UCSD-AML1 (cell line): ENCODE results near the gene ZNF787.

ENCODE experiments used
- DNase-seq: peaks from one replicate; lab custom pipeline; 2025; ENCODE audit not compliant: unreplicated experiment; lab: John Stamatoyannopoulos, UW

ZNF787 gene

DNA sequence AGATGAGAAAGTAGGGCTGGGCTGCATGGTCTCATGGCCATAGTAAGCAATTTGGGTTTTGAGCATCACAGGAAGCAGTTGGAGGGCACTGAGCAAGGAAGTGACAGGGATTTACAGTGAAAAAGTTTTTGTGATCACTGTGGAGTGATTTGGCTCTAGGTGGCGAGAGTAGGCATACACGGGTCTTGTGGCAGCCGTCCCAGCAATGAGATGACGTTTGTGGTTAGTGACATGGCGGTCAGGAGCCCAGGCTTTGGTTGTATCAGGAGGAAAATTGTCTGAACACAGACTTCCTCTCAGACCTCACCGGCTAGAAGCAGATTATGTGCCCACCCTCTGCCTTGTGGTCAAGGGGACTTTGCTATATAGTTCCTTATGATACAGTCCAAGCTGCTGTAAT is 23.3 kb upstream of the ZNF787 start:
- peak; percentile 52 for DNase-seq

DNA sequence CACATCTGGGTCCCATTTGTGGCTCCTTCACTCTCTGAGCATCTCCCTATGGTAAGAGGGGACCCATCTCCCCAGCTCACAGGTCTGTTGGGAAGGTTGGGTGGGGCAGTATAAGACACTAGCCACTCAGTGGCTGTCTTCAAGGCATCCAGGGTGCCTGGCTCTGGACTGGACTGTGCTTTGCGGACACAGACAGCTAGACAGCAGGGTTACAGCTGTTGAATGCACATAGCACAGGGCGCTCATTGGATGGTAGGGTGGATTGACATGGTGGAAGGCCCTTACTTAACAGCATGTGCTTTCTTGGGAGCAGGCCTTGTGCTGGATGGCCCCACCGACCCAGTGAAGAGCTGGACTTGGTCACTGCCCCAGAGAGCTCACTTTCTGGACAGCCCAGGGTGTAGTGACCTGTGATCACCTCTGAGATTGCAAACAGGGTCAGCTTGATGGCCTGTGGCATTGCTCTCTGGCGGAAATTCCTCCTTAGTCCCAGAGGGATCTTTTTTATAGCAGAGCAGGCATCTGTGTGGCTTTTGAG is 21.9 kb upstream of the ZNF787 start:
- DNase-seq, result no peak

DNA sequence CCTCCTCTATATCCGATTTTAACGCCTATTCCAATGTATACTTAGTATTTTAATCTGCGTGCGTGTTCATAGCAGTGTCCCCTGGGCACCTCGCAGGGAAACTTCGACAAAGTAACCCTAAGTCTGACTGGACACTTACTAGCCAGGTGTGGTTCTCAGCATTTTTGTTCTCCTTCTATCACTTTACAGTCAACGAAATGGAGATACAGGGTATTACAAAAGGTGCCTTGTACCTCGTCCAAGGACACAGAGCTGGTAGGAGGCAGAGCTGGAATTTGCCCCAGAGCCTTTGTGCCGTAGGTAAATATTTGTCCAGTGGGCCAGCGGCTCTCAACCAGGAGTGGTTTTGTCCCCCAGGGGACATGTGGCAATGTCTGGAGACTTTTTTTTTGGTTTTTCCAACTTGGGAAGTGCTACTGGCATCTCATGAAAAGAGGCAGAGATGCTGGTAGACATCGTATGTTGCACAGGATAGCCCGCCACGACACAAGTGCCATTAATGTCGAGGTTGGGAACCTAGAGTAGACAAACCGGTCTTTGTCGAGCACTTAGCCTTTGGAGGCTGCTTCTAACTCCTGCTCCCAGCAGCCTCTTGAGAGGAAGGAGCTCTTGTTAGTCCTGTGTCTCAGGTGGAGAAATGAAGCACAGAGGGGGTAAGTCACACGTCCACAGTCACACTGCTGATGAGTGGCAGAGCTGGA is 21.1 kb upstream of the ZNF787 start:
- no peak for DNase-seq

DNA sequence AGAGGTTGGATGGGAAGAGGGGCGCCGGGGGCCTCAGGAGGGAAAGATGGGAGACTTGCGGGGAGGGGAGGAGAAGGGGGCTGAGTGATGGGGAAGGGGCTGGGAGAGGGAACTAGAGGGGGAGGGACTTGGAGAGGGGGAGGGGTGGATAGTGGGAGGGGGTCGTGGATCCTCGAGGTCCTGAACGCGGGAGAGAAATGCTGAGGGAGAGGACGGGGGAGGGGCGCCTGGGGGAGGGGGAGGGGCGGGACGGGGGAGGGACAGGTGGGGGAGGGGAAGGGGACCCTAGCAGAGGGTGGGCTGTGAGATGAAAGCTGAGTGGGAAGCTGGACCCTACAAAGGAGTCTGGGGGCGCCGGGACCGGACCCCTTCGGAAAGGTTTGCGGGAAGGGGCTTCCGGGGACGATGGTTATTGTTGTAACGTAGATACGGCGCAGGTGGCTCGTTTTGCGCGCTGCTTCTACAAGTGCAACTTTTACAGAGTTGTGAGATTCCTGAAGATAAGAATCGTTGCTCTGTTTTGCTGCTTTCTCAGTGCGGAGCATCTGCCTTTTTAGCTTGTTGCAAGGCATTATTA is 20.4 kb upstream of the ZNF787 start:
- DNase-seq, result no peak

DNA sequence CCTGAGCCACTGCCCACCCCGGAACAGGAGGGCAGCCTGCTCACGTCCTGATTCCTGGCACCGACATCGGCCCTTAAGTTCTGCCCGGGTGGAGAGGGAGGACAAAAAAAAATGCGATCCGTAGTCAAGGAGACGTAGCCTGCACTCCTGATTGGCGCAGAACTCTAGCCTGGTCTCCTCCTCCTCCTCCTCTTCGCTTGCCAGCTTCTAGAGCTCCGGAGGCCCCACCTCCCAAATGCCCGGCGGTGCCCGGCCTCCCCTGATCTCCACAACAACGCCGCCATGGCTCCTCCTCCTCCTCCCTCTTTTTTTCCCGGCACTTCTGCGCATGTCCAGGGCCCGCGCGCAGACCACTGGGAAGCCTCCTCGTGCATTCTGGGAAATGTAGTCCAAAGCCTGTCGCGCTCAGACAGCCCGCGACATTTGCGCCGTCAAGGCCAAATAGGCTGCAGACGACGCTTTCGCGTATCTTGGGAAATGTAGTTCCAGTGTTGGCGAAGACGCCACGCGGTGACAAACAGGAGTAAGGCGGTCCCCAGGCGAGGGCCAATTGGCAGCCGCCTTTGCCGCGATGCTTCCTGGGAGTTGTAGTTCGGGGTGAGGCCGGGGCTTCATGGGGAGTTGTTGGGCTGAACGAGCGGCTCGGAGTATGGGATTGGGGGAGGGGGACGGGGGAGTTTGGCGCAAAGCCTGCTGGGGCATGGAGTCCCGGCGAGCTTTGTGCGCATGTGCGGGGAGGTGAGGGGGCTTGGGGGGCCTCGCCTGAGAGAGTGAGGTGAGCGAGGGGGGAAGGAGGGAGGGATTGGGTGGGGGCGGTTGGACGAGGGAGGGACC is 19.7 kb upstream of the ZNF787 start, which contains the start of gene ZNF444:
Gene ZNF444, plus strand, starts transcription at position 705 of the 834 bp plus-strand sequence. CDS start 5,625 bp downstream, outside the sequence.
- peak; percentile 100 for DNase-seq

DNA sequence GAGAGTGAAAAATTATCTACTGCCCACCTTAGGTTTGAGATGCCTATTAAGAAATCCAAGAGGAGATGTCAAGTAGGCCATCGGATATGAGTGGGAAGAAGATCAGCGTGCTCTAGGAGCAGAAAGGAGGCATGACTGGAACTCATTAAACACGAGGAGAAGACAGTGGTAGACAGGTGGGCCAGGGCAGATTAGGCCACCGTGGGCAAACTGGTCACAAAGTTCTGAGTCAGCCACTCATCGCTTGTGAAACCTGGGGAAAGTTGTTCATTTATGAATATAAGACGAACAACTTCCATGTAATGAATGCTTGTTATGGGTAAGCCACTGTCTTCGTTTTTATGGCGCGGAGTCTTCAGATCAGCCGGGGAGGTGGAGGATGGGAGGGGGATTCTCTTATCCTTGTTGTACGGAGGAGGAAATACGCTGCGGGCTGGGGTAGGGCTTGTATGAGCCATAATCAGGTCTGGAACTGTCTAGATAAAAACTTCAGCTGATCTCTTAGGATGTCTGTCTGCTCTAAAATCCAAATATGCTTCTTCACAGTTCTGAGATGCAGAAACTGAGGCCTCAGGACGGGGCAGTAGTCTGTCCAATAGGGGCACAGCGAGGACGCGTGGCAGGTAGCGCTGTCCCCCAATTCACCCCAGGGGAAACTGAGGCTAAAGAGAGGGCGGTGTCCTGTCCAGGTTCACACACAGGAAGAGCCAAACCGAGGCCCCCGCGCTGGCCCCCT is 18.9 kb upstream of the ZNF787 start:
- no peak for DNase-seq

DNA sequence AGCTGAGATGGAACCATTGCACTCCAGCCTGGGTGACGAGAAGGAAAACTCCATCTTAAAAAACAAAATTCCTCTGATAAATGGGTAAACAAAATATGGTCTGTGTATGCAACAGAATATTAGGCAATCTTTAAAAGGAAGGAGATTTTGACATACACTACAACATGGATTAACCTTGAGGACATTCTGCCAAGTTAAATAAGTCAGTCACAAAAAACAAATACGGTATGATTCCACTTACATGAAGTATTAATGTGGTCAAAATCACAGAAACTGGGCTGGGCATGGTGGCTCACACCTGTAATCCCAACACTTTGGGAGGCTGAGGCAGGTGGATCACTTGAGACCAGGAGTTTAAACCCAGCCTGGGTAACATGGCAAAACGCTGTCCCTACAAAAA is 17.0 kb upstream of the ZNF787 start:
- no peak for DNase-seq

DNA sequence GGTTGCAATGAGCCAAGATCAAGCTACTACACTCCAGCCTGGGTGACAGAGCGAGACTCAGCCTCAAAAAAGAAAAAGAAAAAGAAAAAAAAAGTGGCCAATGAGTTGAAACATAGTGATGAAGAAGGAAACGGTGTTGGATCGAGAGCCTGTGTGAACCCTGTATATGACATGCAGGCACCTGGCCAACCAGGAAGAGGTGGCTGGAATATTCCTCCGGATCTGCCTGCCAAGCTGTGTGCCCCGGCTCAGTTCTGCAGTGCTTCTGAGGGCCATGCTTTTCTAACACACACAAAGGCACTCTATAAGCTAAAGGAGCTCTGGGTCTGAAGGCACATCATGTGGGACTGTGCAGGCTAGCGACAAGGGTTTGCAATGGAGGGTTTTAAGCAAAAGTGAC is 16.3 kb upstream of the ZNF787 start:
- no peak for DNase-seq

DNA sequence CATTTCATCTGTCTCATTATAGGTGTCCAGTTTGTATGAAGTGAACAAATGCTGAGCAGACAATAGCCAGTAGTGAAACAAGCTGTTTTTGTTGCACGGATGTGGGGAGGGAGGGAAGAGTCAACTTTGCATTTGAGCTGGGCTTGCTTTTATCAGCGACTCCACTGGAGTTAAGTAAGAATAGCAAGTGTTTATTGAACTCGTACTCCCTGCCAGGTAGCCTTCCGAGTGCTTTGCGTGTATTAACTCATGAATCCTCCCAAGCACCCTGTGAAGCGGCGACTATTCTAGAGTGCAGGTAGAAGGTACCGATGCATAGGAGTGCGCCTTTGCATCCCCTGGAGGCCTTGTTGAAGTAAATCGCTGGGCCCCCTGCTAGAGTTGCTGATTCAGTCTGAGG is 15.3 kb upstream of the ZNF787 start:
- no peak for DNase-seq

DNA sequence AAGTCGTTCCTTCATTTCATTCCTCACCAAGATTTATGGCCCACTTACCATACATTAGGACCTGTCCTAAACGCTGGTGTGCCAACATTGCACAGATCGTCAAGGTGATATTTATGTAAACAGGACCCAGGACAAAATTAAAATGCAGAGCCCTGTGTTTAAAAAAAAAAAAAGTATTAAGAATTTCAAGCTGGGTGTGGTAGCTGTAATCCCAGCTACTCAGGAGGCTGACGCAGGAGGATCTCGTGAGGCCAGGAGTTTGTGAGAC is 13.5 kb upstream of the ZNF787 start:
- DNase-seq, result no peak

DNA sequence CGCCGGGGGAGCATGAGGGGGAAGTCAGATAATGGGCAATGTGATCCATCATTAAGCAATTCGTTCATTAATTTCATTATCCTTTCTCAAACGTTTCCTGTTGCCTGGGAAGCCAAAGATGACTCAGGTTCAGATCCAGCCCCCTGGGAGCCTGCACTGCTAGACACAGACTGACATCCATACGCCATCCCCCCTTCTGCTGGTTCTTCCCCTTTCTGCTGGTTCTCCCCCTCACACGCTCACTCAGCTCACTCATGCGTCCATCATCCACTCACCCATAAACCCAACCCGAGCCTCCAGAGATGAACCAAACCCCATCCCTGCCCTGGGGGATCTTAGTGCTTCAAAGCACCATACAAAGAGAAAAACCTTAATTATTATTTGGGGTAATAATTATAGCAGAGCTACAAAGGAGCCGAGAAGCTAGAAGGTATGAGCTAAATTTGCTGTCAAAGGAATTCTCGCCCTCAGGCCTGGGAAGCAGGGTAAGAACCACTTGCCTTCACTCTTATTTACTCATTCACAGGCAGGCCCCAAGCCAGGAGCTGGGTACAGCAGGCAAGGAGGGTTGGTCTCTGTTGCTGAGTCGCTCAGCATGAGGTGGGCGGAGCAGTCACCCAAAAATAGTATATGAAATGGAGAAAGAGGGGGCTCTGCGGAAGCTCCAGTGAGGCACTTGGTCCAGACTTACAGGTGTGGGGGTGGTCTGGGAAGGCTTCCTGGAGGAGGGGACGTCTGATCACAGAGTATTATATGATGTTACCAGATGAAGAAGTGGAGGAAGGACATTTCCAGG is 13.0 kb upstream of the ZNF787 start:
- DNase-seq, result peak; percentile 16

DNA sequence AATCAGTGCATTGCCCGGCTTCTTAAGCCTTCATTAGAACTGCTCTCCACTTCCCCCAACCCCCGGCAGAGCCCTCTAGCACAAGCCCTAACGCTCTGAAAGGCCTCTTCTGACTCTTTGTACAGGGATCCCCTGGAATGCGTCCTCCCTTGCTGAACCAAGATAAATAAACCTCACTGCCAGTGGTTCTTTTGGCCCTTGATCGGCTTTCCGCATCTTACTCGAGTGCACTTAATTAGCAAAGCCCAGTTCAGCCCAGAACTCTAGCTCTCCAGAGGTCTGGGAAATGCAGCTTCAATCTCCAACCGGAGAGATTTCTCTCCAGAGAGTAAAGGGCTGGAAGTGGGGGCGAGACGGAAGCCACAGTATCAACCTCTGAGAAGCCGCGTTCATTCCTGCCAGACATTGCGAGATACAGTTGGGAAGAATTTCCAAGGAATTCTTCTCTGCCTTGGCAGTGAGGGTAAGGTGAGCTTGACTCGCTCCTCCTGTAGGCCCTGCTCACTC is 11.3 kb upstream of the ZNF787 start:
- no peak for DNase-seq

DNA sequence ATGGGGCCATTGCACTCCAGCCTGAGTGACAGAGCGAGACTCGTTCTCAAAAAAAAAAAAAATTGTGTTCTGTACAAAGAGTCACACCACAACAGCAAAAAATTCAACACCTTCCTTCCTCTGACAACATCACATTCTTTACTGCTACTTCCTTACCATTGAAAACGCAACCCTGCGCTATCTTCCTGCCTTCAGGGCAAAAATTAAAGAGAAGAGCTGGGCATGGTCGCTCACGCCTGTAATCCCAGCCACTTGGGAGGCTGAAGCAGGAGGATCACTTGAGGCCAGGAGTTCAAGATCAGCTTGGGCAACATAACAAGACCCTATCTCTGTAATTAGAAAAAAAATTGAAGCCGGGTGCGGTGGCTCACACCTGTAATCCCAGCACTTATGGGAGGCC is 10.6 kb upstream of the ZNF787 start:
- DNase-seq, result no peak

DNA sequence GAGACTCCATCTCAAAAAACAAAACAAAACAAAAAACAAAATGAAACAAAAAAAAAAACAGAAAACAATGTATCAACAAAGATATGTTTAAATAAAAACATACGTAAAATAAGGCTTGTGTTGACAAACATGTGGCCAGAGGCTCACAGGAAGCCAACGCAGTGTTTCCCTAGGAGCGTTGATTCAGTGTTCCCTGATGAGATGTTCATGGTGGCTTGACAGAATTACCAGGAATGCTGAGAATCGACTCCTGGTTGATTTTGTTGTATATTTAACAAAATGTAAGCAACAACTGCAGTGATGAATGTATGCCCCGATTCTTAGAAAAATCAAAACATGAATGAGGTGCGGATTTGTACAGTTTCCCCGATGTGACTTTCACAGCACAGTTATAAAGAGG is 8.9 kb upstream of the ZNF787 start:
- DNase-seq, result no peak

DNA sequence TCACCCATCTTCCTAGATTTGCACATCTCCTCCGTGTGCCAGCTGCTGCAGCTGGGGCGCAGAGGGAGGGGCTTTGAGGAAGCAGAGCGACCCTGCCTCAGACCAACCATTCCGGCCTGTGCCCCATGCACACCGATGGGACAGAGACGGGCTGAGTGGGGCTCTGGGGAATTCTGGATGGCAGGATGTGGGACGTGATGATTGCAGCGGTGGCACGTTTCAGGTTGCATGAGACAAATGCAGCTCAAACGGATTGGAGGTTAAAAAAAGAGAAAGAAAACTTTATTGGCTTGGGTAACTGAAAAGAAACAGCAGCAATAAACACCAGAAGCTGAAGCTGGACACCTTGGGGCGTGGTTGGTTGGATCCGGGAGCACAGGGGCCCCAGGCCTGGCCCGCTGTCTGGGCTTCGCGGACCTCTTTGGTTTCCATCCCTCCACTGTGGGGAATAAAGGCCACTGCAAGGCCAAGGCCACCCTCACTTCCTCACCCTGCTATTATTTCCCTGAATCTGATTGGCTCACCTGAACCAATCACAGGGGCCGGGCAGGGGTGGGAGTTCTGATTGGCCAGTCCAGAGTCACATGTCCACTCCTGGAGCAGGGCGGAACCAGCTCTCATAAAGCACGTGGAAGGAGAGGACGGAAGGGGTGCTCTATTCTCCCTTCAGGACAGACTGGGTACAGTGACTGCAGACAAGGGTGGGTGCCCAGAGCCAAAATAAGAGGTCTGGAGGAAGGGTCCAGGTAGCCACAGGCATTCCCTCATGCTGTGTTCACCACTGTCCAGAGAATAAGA is 6.1 kb upstream of the ZNF787 start:
- DNase-seq, result no peak

DNA sequence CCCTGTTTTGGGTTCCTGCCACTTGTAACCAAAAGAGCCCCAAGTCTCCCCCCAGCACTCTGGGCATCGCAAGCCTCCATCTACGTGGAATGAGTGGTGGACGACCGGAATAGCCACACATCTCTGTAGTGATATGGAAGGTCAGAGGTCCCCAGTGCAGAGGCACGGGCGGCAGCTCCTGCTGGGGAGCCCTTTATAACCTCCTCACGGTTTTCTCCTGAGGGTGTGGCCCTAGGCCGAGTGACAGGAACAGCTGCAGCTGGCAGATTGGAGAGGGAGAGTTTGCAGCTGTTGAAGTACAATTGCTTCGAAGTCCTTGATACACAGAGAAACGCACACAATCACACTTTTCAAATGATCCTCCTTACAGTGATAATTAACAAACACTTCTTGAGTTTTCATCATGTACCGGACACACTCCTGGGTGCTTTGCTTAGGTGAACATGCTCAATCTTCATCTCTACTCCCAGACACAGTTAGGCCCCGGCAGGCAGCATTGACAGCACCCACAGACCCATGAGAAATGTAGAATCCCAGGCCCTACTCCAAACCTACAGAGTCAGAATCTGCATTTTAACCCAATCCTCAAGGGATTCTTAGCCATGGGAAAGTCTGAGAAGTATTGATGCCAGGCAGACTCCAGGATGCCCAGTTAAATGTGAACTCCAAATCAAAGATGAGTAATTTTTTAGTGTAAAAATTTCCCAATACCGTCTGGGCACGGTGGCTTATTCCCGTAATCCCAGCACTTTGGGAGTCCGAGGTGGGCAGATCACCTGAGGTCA is 4.9 kb upstream of the ZNF787 start:
- DNase-seq, result no peak

DNA sequence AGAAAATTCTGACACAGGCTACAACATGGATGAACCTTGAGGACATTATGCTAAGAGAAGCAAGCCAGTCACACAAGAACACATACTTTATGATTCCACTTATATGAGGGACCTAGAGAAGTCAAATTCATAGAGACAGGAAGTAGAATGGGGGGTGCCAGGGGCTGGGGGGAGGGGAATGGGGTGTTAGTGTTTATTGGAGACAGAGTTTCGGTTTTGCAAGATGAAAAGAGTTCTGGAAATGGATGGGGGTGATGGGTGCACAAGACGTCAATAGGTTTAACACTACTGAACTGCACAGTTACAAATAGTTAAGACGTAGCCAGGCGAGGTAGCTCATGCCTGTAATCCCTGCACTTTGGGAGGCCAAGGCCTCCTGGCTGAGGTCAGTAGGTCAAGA is 3.5 kb upstream of the ZNF787 start:
- DNase-seq, result no peak

DNA sequence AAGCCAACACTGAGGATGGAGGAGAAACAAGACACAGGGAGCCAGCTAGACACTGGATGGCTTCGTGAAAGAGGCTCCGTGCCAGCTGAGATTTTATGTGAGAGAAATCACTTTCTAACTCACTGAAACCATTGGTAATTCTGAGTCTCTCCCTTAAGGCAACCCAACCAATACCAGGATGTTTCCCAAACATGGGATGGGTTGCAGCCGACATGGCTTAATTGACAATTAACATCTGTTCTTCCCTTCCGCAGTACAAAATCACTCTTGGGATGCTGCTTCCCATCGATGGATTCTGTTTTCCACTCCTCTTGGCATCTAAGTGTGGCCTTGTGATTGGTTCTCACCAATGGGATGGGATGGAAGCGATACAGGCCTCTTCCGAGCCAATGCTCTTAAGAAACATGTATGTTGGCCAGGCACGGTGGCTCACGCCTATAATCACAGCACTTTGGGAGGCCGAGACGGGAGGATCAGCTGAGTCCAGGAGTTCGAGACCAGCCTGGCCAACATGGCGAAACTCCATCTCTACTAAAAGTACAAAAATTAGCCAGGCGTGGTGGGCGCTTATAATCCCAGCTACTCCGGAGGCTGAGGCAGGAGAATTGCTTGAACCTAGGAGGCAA is 2.3 kb upstream of the ZNF787 start:
- DNase-seq, result no peak
